ENCODE measurements around the gene UBAC2.

Gene UBAC2

GRCh38 chr13:99263126-99263785, 62.6 kb downstream of the UBAC2 start:
- ChIA-PET POLR2A (no interaction called here), CTCF (interaction anchor here (1.0 to 1.7 kb wide), 2 partner anchors 87 kb away, joined by 4 to 10 read pairs; no protein-coding TSS in a partner anchor)
- DNase-seq (ENCODE audit: extremely low spot score) = no peak
- TF ChIP-seq PKNOX1 (IDR thresholded peaks at IDR 0.05) (no peak), TARDBP (IDR thresholded peaks at IDR 0.05) (no peak), FOXA1 (IDR thresholded peaks at IDR 0.05) (no peak), LEF1 (IDR thresholded peaks at IDR 0.05; ENCODE audit: borderline replicate concordance) (no peak), NFRKB (IDR thresholded peaks at IDR 0.05) (no peak), CTBP1 (IDR thresholded peaks at IDR 0.05; ENCODE audit: borderline replicate concordance) (no peak), L3MBTL2 (conservative IDR thresholded peaks at IDR 0.05) (no peak), FOXM1 (IDR thresholded peaks at IDR 0.05; ENCODE audit: borderline replicate concordance) (no peak), HDGF (IDR thresholded peaks at IDR 0.05; ENCODE audit: borderline replicate concordance) (no peak), ELF4 (IDR thresholded peaks at IDR 0.05) (no peak), ARNT (IDR thresholded peaks at IDR 0.05) (no peak), FOXK2 (IDR thresholded peaks at IDR 0.05) (no peak), ZNF384 (IDR thresholded peaks at IDR 0.05) (no peak), SUZ12 (IDR thresholded peaks at IDR 0.05) (no peak), BHLHE40 (IDR thresholded peaks at IDR 0.05; ENCODE audit: borderline replicate concordance) (no peak)

GRCh38 chr13:99264051-99264450, 63.4 kb downstream of the UBAC2 start:
- CTCF ChIA-PET = interaction anchor here (1.7 kb wide), 1 partner anchor 88 kb away, joined by 10 read pairs; no protein-coding TSS in a partner anchor
- TF ChIP-seq BHLHE40 (IDR thresholded peaks at IDR 0.05; ENCODE audit: borderline replicate concordance) (no peak), ZNF384 (IDR thresholded peaks at IDR 0.05) (no peak), ARNT (IDR thresholded peaks at IDR 0.05) (no peak), FOXA1 (IDR thresholded peaks at IDR 0.05) (no peak)
- POLR2A ChIA-PET = interaction anchor here (1.2 to 1.4 kb wide), 2 partner anchors 63 to 64 kb away, joined by 3 to 5 read pairs; partner anchors contain the start of gene UBAC2
- DNase-seq (ENCODE audit: extremely low spot score) = no peak

GRCh38 chr13:99265162-99265800, 64.6 kb downstream of the UBAC2 start:
- CTCF ChIA-PET = interaction anchor here (0.9 to 1.7 kb wide), 5 partner anchors 17 to 197 kb away, joined by 4 to 29 read pairs (median 6); no protein-coding TSS in a partner anchor
- POLR2A ChIA-PET = interaction anchor here (1.2 to 3.0 kb wide), 3 partner anchors 64 to 65 kb away, joined by 3 to 12 read pairs (median 5); partner anchors contain the start of gene UBAC2

GRCh38 chr13:99265821-99266426, 65.3 kb downstream of the UBAC2 start:
- CTCF ChIA-PET = interaction anchor here (0.7 to 1.3 kb wide), 8 partner anchors 14 to 215 kb away, joined by 3 to 29 read pairs (median 4); no protein-coding TSS in a partner anchor
- POLR2A ChIA-PET = interaction anchor here (3.0 kb wide), 1 partner anchor 65 kb away, joined by 12 read pairs; the partner anchor contains the start of gene UBAC2
- TF ChIP-seq NFRKB (IDR thresholded peaks at IDR 0.05) (no peak), CTBP1 (IDR thresholded peaks at IDR 0.05; ENCODE audit: borderline replicate concordance) (no peak)
- peak; percentile 45 for DNase-seq (ENCODE audit: extremely low spot score)

More at GRCh38 chr13:99265162-99265800, 64.6 kb downstream of the UBAC2 start:
- TF ChIP-seq BHLHE40 (IDR thresholded peaks at IDR 0.05; ENCODE audit: borderline replicate concordance) (no peak), ZNF384 (IDR thresholded peaks at IDR 0.05) (no peak), FOXA1 (IDR thresholded peaks at IDR 0.05) (no peak), SUZ12 (IDR thresholded peaks at IDR 0.05) (no peak), ELF4 (IDR thresholded peaks at IDR 0.05) (no peak), CTBP1 (IDR thresholded peaks at IDR 0.05; ENCODE audit: borderline replicate concordance) (no peak), ARNT (IDR thresholded peaks at IDR 0.05) (no peak), FOXK2 (IDR thresholded peaks at IDR 0.05) (no peak), PKNOX1 (IDR thresholded peaks at IDR 0.05) (no peak), FOXM1 (IDR thresholded peaks at IDR 0.05; ENCODE audit: borderline replicate concordance) (no peak), L3MBTL2 (conservative IDR thresholded peaks at IDR 0.05) (no peak), HDGF (IDR thresholded peaks at IDR 0.05; ENCODE audit: borderline replicate concordance) (no peak), LEF1 (IDR thresholded peaks at IDR 0.05; ENCODE audit: borderline replicate concordance) (no peak), SP1 (IDR thresholded peaks at IDR 0.05) (no peak), NFRKB (IDR thresholded peaks at IDR 0.05) (no peak), TARDBP (IDR thresholded peaks at IDR 0.05) (no peak)
- DNase-seq (ENCODE audit: extremely low spot score) = no peak

- CTCF ChIA-PET = interaction anchor here (0.6 to 1.3 kb wide), 8 partner anchors 15 to 216 kb away, joined by 3 to 29 read pairs (median 4); no protein-coding TSS in a partner anchor
- POLR2A ChIA-PET = interaction anchor here (3.0 kb wide), 1 partner anchor 66 kb away, joined by 12 read pairs; the partner anchor contains the start of gene UBAC2
- no peak for DNase-seq (ENCODE audit: extremely low spot score)
- TF ChIP-seq CTBP1 (IDR thresholded peaks at IDR 0.05; ENCODE audit: borderline replicate concordance) = no peak
- no peak for TF ChIP-seq L3MBTL2 (conservative IDR thresholded peaks at IDR 0.05)
- TF ChIP-seq SUZ12 (IDR thresholded peaks at IDR 0.05) = no peak
- TF ChIP-seq SP1 (IDR thresholded peaks at IDR 0.05) = no peak
- no peak for TF ChIP-seq PKNOX1 (IDR thresholded peaks at IDR 0.05)
- TF ChIP-seq FOXK2 (IDR thresholded peaks at IDR 0.05) = no peak
- TF ChIP-seq BHLHE40 (IDR thresholded peaks at IDR 0.05; ENCODE audit: borderline replicate concordance) = no peak
- no peak for TF ChIP-seq TARDBP (IDR thresholded peaks at IDR 0.05)
Measured at GRCh38 chr13:99266827-99267226, 66.2 kb downstream of the UBAC2 start.
